Measurements from ENCODE around the gene ADAMTSL1.

DNA sequence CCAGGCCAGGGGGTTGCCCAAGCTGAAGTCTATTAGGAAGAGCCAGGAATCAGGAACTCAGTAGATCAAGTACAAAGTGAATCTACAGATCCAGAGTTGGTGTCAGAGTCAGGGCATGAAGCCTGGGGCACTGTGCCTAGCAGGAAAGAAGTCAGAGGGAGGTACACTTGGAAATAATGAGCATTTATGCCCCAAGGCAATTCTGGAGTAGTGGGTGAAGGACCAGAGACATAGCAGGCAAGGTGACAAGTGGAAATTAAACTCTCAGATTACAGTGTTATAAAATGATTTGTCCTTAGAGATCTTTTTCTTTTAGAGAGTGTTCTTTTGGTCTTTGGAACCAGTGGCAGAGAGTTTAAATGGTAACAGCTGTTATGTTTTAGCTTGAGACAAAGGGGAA, 138.0 kb downstream of the ADAMTSL1 start:
- TF ChIP-seq, protein P1, sequence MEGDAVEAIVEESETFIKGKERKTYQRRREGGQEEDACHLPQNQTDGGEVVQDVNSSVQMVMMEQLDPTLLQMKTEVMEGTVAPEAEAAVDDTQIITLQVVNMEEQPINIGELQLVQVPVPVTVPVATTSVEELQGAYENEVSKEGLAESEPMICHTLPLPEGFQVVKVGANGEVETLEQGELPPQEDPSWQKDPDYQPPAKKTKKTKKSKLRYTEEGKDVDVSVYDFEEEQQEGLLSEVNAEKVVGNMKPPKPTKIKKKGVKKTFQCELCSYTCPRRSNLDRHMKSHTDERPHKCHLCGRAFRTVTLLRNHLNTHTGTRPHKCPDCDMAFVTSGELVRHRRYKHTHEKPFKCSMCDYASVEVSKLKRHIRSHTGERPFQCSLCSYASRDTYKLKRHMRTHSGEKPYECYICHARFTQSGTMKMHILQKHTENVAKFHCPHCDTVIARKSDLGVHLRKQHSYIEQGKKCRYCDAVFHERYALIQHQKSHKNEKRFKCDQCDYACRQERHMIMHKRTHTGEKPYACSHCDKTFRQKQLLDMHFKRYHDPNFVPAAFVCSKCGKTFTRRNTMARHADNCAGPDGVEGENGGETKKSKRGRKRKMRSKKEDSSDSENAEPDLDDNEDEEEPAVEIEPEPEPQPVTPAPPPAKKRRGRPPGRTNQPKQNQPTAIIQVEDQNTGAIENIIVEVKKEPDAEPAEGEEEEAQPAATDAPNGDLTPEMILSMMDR (IDR thresholded peaks at IDR 0.05) = no peak
- TF ChIP-seq POLR2A (IDR thresholded peaks at IDR 0.05) = no peak
